Suppressor macrophage (primary cell): ENCODE measurements around the gene ABR.
"Not testable (repeated sequence)": the region's sequence is repeated elsewhere in the genome, so short reads cannot be mapped to it uniquely, and the experiment has no call there.

Experiments used
- DNase-seq, 4 experiments: peaks; one replicate each; pipeline ENCODE4 v3.0.0-alpha.2; 2020 to 2022

ABR gene

GRCh38 chr17:1095090-1095852, 84.5 kb downstream of the ABR start:
- peak; percentile 92 to 97 (median 96) for DNase-seq

- no peak for DNase-seq
Observed at GRCh38 chr17:1094591-1094990, 85.2 kb downstream of the ABR start.

DNA sequence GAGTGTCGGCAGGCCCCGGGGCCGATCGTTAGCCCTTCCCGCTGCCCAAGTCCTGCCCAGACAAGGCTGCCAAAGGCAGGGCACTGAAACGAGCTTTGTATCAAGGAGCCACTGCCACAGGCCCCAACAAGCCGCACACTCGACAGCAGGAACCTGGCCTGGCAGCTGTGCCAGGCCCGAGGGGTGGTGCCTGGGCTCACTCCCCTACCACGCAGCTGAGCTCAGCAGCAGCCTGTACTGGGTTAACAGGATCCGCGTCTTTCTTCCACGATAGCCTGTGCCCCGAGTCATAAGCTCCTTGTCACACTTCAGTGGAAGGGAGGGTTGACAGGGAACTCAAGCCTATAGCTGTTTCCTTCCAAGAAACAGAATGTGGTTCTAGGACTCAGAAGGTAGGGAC, 87.9 kb downstream of the ABR start:
- DNase-seq = no peak

DNA sequence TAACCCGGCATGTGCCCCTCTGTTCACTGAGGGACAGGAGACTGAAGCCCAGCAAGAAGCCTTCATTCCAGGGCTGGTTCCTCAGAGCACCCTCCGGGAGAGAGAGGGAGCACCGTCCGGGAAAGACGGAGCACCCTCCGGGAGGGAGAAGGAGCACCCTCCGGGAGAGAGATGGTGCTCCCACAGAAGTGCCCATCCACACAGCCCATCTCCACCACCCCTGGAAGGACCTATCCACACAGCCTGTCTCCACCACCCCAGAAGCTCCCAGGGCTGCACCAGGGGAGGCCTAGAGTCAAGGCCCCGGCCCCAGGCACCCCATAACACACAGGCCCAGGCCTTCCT, 88.6 kb downstream of the ABR start:
- DNase-seq = no peak

DNA sequence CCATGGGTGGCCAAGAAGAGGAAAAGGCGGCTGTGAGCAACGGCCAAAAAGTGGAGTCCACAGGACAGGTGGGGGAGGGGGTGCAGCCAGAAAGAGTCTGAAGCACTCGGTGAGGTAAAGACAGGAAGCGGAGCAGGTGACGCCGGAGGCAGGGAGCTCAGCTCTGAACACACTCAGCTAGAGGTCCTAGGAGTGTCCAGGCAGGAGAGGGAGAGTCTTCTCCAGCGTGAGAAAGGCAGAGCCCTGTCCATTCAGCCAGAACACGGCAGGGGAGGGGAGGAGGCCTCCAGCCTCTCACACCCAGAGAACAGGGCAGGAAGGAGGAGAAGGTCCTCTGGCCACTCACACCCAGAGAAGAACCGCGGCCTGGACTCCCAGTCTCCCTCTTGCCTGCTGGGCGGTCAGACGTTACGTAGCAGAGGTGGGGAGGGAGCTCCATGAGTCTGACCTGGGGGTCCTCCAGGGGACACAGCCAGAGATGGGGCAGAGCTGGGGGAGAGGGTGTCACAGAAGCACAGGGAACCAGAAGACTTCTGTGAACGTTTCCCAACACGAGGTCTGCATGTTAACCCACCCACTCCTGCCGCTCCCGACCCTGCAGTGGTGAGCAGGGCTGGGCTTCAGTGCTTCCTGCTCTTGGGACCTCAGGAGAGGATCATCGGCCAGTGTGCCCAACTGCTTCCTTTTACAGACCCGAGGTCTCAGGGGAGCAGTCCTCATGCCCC, 89.2 kb downstream of the ABR start:
- DNase-seq = peak; percentile 47 to 80 (median 66)

DNA sequence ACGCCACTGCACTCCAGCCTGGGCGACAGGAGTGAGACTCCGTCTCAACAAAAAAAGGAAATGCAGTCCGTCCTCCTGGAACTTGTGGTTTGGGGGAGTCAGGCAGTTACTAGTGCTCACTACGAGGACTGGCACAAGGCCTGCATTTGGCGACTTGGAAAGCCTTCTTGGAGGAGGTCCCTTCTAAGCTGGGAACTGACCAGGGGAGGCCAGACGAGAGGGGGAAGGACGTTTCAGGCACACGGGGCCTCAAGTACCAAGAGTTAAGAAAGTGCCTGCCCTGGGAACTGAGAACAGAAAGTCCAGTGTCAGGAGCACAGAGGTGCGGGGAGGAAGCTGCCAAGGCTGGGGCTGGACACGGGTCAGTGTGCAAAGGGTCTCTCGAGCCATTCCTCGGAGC, 89.9 kb downstream of the ABR start:
- DNase-seq = peak; percentile 78 to 90 (median 84)

GRCh38 chr17:1087381-1088241, 92.2 kb downstream of the ABR start:
- peak in 3 of 4 experiments; percentile 25 to 57 (median 54) for DNase-seq

DNA sequence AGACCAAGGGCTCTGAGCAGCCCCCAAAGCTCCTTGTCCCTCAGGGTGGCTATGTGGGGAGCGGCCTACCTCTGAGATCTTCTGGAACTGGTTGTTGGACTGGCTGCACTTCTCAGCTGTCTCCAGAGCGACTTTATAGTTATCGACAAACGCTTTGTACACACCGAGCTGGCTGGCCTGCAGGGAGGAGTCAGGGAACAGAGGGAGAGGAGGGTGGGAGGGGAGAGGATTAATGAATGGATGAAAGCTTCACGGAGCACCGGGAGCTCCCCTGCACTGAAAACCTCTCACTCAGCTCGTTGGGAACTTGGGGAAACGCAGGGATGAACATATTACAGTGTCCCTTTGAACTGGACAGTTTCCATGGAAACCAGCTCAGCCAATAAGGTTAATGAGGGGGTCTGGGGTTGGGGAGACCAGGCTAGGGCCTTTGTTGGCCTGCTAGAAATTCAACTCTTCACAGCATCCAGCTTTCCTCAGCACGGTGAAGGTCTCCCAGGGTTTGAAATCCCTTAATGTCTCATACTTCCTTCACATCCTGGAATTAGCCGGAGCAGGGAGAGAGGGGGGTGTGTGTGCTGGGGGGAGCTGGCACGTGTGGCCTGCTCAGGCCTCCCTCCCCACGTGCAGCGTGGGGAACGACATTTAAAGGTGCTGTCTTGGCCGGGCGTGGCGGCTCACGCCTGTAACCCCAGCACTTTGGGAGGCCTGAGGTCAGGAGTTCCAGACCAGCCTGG, 96.2 kb downstream of the ABR start:
- DNase-seq = no peak

DNA sequence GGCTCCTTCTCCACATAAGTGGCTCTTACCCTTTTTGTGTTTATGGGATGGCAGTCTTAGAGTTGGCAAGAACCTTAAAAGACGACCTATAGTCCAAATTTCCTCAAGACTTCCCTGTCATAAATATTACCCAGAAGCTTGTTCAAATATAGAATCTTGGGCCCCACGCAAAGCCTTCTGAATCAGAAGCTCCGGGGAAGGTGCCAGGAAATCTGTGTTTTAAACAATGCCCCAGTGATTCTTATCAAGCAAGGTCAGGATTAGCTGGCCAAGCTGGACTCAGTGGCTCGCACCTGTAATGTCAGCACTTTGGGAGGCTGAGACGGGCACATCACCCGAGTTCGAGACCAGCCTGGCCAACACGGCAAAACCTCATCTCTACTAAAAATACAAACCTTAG, 97.2 kb downstream of the ABR start:
- DNase-seq = no peak

DNA sequence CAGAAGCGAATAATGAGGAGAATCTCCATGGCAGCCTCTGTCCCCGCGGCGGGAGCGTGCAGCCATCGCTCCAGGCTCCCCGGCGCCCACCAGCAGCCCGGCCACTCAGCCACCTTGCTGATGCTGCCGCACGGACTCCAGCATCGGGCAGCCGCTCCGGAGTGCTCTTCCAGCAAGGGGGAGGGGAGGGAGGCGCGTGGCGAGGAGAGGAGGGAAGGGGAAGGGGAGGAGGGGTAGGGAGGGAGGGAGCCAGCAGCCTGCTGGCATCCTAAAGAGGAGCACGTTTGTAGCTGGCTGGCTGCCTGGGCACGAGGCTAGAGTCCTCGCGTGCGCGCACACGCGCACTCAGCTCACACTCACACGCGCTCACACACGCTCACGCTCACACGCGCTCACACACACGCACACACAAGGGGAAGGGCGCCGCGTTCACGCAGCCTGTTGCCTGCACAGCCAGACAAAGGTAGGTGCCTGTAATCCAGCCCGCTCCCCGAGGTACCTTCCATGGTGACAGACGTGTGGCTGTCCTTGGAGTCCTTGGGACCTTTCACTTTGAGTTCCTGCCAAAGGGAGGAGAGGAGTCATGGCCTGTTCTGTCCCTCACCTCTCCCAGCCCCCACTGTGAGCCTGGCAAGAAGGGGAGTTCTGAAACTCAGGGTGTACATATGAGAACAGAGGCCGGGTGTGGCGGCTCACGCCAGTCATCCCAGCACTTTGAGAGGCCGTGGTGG, 100.8 kb downstream of the ABR start:
- DNase-seq = no peak

DNA sequence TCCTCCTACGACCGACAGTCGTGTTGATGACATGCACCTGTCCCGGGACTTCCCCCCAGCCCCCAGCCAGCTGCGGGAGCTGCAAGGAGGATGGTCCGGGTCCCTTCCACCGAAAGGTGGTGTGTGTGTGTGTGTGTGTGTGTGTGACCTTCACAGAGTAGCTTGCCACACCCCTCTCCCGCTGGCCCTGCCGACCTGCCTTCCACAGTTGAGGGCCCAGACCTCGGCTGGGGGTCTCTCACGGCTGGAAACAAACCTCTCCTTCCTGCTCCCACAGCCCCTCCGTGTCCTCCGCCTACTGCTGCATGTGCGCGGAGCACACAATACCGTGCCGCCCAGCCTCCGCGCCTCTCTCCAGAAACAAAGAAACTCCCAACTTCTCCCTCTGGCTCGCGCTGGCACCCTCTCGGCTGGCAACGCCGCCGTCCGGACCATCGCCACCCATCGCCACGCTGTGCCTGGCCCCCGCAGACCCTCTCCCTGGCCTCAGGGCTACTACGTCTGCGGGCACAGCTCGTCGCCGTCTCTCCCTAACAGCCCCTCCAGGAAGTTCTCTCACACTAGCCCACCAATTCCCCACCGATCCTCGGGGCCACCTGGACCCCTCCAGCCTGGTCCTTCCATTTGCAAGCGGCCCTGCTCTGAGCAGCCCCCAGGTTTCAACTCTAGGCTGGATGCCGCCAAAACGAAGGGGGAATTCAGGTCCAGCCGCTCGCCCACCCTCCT, 101.6 kb downstream of the ABR start:
- no peak for DNase-seq

GRCh38 chr17:1077581-1077985, 102.2 kb downstream of the ABR start:
- no peak for DNase-seq

DNA sequence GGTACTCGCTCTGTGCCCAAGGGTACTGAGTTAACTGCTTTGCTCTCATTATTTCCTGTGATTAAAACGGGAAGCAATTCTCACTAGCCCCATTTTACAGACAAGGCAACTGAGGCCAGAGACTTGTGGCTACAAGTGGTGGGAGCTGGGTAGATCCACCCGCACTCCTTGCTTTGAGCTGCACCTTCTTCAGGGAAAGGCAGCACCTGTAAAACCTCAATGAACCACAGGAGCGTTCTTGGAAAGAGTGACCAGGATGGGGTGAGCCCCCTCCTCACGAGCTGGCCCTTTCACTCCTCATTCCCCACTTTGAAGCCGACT, 102.8 kb downstream of the ABR start:
- no peak for DNase-seq

DNA sequence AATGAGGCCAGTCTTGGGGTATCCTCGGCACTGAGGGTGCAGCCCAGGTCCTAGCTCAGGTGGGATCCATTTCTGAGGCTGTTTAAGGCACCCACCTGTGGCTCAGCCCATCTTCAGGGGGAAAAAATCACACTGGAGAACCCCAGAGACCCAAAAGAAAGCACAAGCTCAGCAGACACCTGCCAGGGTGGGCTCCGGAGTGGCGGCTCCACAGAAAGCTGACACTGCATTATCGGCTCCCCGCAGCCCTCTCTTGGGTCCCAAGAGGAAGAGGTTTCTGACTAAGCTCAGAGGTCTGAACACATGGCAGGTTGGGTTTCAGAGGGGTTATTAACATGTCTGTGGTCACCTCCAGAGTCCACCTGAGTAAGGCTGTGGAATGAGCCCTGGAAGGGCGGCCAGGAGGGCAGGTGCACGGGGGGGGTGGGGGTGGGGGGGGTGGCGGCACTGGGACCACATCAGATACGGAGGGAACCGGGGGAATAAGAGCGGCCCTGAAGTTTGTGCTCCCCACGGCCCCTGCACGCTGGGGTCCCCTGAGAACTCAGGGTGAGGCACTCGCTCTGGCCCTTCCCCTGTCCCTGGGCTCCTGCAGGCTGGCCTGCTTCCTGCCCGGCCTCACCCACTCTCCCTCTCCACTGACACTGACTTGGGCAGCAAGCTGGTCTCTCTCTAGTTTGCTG, 103.3 kb downstream of the ABR start:
- no peak for DNase-seq

GRCh38 chr17:1074886-1075605, 104.7 kb downstream of the ABR start:
- DNase-seq = no peak

DNA sequence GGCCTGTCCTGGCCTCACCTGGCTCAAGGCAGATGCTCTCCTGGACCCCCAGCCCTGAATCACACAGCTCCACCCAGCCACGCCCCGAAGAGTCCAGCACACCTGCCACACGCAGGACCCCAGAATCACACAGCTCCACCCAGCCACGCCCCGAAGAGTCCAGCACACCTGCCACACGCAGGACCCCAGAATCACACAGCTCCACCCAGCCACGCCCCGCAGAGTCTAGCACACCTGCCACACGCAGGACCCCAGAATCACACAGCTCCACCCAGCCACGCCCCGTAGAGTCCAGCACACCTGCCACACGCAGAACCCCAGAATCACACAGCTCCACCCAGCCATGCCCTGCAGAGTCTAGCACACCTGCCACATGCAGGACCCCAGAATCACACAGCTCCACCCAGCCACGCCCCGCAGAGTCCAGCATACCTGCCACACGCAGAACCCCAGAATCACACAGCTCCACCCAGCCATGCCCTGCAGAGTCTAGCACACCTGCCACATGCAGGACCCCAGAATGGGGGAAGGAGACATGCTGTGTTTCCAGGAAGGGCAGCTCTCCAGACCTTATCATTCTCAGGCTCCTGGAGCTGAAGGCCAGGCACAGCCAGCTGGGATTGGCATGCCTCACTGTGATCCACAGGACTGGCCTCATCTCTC, 105.7 kb downstream of the ABR start:
- DNase-seq = not testable (repeated sequence)

DNA sequence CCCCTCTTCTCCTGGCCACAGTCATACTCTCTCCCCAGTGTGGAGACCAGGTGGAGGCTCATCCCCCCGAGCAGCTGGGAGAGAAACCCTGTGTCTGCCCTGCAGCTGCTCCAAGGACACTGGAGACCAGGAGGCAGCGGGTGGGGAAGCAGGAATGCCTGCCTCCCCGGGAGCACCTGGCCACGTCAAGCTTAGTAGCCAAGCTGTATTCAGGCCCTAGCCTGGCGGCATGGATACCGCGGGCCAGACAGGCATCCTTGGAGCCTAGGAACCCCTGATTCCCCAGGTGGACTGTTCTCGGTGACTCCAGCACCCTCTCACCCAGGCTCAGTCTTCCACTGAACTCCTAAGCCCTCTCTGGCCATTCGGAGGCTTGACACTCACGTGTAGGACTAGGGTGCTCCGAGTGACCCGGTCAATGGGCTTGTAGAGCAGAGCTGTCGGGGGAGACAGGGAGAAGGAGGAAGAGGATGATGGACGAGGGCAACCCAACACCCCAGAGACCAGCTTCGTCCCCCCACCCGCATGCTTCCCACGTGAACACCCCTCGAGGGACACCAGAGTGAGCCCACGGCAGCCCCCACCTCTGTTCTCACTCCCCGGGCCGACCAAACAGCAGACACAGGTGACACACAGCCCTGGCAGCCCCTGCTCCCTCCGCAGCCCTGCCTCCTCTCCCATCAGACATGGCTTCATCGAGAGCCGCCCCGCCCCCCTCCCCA, 106.4 kb downstream of the ABR start:
- DNase-seq = no peak

DNA sequence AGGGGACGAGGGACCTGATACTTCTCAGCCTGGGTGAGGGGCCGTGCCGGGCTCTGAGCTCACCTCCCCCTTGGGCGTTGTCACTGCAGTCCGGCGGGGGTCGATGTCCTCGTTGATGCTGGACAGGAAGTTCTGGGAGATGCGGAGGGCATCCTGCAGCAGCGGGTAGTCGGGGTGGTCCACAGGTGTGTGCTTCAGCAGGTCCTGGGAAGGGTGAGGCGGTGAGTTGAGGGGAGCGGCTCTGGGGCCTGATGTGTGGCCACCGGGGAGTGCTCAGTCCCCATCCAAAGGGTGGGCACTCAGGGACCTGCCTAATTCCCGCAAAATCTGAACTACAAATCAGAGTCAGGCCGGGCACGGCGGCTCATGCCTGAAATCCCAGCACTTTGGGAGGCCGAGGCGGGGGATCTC, 107.2 kb downstream of the ABR start:
- DNase-seq = no peak
